ENCODE measurements around the gene OLA1. TPM values are rescaled to one million over a fixed set of nuclear protein-coding genes. Genes with fewer than 3 reads are reported as not detected.

The OLA1 gene
- polyA plus RNA-seq, 1 of the 3 experiments (the other 2 are of a cell fraction): 46.9 TPM

DNA sequence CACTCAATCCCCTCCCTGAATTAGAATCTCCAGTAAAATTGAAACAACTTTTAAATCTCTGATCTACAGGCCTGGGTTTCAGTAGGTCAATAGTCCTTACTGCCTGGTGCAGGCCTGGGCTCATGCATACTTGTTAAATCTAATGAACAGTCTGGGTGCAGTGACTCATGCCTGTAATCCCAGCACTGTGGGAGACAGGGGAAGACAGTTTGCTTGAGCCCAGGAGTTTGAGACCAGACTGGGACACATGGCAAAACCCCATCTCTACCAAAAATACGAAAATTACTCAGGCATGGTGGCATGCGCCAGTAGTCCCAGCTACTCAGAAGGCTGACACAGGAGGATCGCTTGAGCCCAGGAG, 188.5 kb downstream of the OLA1 start (continued):
- TF ChIP-seq, protein P1, sequence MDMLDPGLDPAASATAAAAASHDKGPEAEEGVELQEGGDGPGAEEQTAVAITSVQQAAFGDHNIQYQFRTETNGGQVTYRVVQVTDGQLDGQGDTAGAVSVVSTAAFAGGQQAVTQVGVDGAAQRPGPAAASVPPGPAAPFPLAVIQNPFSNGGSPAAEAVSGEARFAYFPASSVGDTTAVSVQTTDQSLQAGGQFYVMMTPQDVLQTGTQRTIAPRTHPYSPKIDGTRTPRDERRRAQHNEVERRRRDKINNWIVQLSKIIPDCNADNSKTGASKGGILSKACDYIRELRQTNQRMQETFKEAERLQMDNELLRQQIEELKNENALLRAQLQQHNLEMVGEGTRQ (IDR thresholded peaks at IDR 0.05; ENCODE audit: borderline replicate concordance, low read depth, low read length): no peak
- TF ChIP-seq POLR2AphosphoS5 (IDR thresholded peaks at IDR 0.05; ENCODE audit: low read depth, low read length) (no peak), GATA2 (CRISPR knock-in tag; IDR thresholded peaks at IDR 0.05) (no peak)

DNA sequence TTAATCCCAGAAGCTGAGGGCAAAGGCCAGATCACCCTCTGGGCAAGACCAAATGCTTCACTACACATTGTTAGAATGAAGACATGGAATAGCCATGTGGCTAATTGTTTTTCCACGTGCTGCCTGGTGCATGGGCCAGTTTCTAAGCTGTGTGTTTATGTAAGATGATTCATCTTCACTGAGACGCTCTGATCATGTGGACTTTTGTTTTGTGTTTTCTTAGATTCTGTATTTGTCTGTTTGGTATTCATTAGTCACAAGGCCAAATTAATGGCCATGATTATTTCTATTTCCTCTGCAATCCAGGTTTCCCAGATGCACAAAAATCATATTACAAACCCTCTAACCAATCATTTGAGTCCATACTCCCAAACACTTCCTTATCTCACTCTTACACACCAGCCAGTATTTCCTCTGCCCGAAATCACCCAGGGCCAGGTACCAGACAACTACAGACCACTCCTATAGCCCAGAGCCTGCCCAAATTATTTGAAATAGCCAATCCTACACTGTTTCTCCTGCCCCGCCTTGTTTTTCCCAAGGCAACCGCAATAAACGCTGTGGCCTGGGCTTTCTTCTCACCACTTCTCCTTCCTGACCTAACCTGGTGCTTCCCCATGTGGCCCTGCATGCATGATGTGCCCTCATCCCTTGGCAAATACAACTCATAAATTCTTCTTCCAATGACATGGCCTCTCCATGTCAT, 189.0 kb downstream of the OLA1 start:
- H3K27ac ChIP-seq (ENCODE audit: low read depth in 2 of 2, low read length in 1 of 2): peak overlapping the region in 1 of 2 experiments; percentile 48; a peak in 1 of 4 replicates
- no peaks in the 10 kb centered on the region for H3K79me2 ChIP-seq (ENCODE audit: insufficient read depth)
- ChIA-PET CTCF (interaction anchor here (1.0 to 1.5 kb wide), 2 partner anchors 19 kb away, joined by 3 read pairs; no protein-coding TSS in a partner anchor), POLR2A (no interaction called here)
- no peaks in the 10 kb centered on the region for H4K20me1 ChIP-seq (ENCODE audit: insufficient read depth)
- H3K27me3 ChIP-seq (ENCODE audit: insufficient read depth): no peaks in the 10 kb centered on the region
- no peak overlapping the region for H3K4me2 ChIP-seq
- no peaks in the 10 kb centered on the region for H3F3A ChIP-seq (replicated peaks; ENCODE audit: insufficient read depth)
- H3K4me3 ChIP-seq (ENCODE audit: low read depth in 2 of 2, low read length in 1 of 2): no peak overlapping the region
- H3K9me3 ChIP-seq: no peaks in the 10 kb centered on the region
- H3K9me2 ChIP-seq: no peaks in the 10 kb centered on the region
- H2AFZ ChIP-seq (ENCODE audit: low read depth): no peak overlapping the region
- H3K4me1 ChIP-seq (ENCODE audit: control insufficient read depth in 1 of 2, insufficient read depth in 2 of 2, low read depth in 1 of 2, low read length in 1 of 2): peaks cover 0 to 4% of the 10 kb centered on the region in 2 experiments; a peak in 1 of 4 replicates
- no peak for DNase-seq
- TF ChIP-seq POLR2AphosphoS5 (IDR thresholded peaks at IDR 0.05; ENCODE audit: low read depth, low read length) (no peak), TEAD4 (IDR thresholded peaks at IDR 0.05; ENCODE audit: borderline replicate concordance, insufficient read depth) (no peak), ELF1 (IDR thresholded peaks at IDR 0.05) (no peak), RFX5 (IDR thresholded peaks at IDR 0.05; ENCODE audit: low read length) (no peak), TAF1 (IDR thresholded peaks at IDR 0.05; ENCODE audit: borderline replicate concordance, low read depth, low read length) (no peak)
- TF ChIP-seq, protein P2, sequence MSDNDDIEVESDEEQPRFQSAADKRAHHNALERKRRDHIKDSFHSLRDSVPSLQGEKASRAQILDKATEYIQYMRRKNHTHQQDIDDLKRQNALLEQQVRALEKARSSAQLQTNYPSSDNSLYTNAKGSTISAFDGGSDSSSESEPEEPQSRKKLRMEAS (IDR thresholded peaks at IDR 0.05; ENCODE audit: low read depth): no peak
- TF ChIP-seq, protein P3, sequence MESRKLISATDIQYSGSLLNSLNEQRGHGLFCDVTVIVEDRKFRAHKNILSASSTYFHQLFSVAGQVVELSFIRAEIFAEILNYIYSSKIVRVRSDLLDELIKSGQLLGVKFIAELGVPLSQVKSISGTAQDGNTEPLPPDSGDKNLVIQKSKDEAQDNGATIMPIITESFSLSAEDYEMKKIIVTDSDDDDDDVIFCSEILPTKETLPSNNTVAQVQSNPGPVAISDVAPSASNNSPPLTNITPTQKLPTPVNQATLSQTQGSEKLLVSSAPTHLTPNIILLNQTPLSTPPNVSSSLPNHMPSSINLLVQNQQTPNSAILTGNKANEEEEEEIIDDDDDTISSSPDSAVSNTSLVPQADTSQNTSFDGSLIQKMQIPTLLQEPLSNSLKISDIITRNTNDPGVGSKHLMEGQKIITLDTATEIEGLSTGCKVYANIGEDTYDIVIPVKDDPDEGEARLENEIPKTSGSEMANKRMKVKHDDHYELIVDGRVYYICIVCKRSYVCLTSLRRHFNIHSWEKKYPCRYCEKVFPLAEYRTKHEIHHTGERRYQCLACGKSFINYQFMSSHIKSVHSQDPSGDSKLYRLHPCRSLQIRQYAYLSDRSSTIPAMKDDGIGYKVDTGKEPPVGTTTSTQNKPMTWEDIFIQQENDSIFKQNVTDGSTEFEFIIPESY (IDR thresholded peaks at IDR 0.05; ENCODE audit: borderline replicate concordance, low read depth): no peak
- no peaks in the 10 kb centered on the region for H3K36me3 ChIP-seq (replicated peaks in 1 of 2; ENCODE audit: control insufficient read depth in 1 of 2, insufficient read depth in 2 of 2, low read length in 1 of 2)
- 75% methylated on average over 6 of the region's 6 CpGs for WGBS (ENCODE audit: low lambda C conversion rate)
- no peak overlapping the region for H3K9ac ChIP-seq

DNA sequence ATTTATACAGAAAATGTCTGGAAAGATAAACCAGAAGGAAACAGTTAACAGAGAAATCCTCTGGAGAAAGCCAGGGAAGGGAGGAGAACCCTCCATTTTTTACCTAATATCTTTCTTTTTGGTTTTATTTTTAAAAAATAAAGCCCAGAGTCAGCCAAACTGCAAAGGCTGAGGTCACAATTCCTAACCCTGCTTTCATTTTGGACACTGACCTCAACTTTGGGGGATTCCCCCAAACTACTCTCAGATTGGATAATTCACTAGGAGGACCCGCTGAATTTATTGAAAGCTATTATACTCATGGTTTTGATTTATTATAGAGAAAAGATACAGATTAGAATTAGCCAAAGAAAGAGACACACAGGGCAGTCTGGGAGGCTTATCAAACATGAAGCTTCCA, 189.9 kb downstream of the OLA1 start:
- TF ChIP-seq YY1 (IDR thresholded peaks at IDR 0.05; ENCODE audit: low read depth): no peak
- no peak for TF ChIP-seq RCOR1 (IDR thresholded peaks at IDR 0.05; ENCODE audit: low read length)
- TF ChIP-seq, protein P4, sequence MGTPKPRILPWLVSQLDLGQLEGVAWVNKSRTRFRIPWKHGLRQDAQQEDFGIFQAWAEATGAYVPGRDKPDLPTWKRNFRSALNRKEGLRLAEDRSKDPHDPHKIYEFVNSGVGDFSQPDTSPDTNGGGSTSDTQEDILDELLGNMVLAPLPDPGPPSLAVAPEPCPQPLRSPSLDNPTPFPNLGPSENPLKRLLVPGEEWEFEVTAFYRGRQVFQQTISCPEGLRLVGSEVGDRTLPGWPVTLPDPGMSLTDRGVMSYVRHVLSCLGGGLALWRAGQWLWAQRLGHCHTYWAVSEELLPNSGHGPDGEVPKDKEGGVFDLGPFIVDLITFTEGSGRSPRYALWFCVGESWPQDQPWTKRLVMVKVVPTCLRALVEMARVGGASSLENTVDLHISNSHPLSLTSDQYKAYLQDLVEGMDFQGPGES (IDR thresholded peaks at IDR 0.05; ENCODE audit: low read depth, low read length): no peak
- peaks cover 0 to 4% of the 10 kb centered on the region in 2 experiments; a peak in 2 of 4 replicates for H3K4me1 ChIP-seq (ENCODE audit: control insufficient read depth in 1 of 2, insufficient read depth in 2 of 2, low read depth in 1 of 2, low read length in 1 of 2)
- no peaks in the 10 kb centered on the region for H3K9me2 ChIP-seq
- no peaks in the 10 kb centered on the region for H3K9me3 ChIP-seq
- no peak overlapping the region for H3K4me2 ChIP-seq
- H3K4me3 ChIP-seq (ENCODE audit: low read depth in 2 of 2, low read length in 1 of 2): no peak overlapping the region
- H3K27ac ChIP-seq (ENCODE audit: low read depth in 2 of 2, low read length in 1 of 2): no peak overlapping the region
- H4K20me1 ChIP-seq (ENCODE audit: insufficient read depth): no peaks in the 10 kb centered on the region
- no peaks in the 10 kb centered on the region for H3K27me3 ChIP-seq (ENCODE audit: insufficient read depth)
- DNase-seq: no peak
- no peaks in the 10 kb centered on the region for H3F3A ChIP-seq (replicated peaks; ENCODE audit: insufficient read depth)
- ChIA-PET POLR2A (no interaction called here), CTCF (interaction anchor here (1.0 to 1.5 kb wide), 3 partner anchors 9 to 20 kb away, joined by 3 read pairs; no protein-coding TSS in a partner anchor)
- no peak overlapping the region; the same call in 1 of the 2 replicates for H2AFZ ChIP-seq (ENCODE audit: low read depth)
- WGBS (ENCODE audit: low lambda C conversion rate): 69% methylated on average over 1 of the region's 1 CpG
- H3K36me3 ChIP-seq (replicated peaks in 1 of 2; ENCODE audit: control insufficient read depth in 1 of 2, insufficient read depth in 2 of 2, low read length in 1 of 2): no peaks in the 10 kb centered on the region
- no peak overlapping the region for H3K9ac ChIP-seq
- no peaks in the 10 kb centered on the region for H3K79me2 ChIP-seq (ENCODE audit: insufficient read depth)
